Fibroblast of the conjunctiva (primary cell): ENCODE measurements around the gene EXOC3L1.

ENCODE experiments used
- DNase-seq: peaks from one replicate; pipeline ENCODE4 v3.0.0-alpha.2; 2010; ENCODE audit warnings: low read depth

The EXOC3L1 gene

DNA sequence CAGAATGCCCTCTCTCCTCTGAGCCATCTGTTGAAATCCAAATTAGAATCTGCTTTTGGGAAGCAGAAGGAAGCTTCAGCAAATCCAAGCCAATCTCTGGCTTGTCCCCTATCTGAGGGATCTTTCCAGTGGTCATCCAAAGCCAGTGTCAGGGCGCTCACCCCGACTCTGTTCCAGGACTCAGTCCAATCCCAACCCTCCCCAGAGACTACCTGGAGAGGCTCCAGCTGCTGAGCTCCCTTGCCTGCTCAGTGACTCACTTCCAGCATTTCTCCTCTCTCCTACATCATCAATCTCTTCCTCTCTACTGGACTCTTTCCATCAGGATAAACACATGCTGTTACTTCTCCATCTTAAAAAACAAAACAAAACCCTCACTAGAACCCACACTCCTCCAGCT is 8.6 kb downstream of the EXOC3L1 start:
- DNase-seq, result peak; percentile 67

DNA sequence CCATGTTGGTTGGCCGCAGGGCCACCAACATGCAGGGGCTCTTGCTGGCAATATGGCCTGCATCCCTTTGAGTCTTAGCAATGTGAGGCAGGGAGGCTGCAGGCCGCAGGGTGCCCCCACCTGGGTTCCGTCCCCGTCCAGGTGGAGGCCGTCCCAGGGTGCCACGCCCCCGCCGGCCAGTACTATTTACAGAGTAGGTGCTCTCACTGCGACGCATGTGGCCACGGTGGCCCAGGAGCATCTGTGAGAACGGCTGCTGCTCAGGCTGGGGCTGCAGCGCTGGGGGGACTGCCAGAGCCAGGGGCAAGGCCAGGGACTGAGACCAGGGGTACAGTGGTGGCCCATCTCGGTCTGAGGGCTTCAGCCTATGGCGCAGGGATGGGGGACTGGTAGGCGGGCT is 9.8 kb downstream of the EXOC3L1 start:
- DNase-seq, result no peak

DNA sequence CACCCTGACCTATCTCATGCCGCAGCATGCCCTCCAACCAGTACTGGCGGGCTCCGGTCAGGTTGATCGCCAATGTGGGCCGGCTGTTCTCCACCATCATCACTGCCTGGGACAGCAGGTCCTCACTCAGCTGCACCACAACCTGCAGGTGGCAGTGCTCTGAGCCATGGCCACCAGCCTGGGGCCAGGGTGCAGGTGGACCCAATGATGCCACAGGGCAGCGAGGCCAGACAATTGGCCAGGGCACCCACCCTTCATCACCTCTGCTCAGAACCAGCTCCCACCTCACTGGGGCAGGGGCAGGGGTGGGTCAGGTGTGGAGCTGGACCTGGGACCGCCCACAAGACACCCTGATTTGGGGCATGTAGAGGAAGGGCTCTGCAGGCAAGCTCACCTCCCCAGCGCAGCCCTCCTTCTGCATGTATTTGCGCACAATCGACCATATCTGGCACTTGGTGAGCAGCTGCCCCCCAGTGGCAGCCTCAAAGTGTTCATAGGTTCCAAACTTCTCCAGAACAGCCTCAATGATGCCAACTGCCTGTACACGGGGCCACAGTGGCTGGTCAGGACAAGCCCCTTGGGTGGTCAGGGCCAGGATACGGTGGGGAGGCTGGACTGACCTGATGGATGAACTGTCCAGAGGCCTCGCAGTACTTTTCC is 10.4 kb downstream of the EXOC3L1 start:
- DNase-seq, result no peak

DNA sequence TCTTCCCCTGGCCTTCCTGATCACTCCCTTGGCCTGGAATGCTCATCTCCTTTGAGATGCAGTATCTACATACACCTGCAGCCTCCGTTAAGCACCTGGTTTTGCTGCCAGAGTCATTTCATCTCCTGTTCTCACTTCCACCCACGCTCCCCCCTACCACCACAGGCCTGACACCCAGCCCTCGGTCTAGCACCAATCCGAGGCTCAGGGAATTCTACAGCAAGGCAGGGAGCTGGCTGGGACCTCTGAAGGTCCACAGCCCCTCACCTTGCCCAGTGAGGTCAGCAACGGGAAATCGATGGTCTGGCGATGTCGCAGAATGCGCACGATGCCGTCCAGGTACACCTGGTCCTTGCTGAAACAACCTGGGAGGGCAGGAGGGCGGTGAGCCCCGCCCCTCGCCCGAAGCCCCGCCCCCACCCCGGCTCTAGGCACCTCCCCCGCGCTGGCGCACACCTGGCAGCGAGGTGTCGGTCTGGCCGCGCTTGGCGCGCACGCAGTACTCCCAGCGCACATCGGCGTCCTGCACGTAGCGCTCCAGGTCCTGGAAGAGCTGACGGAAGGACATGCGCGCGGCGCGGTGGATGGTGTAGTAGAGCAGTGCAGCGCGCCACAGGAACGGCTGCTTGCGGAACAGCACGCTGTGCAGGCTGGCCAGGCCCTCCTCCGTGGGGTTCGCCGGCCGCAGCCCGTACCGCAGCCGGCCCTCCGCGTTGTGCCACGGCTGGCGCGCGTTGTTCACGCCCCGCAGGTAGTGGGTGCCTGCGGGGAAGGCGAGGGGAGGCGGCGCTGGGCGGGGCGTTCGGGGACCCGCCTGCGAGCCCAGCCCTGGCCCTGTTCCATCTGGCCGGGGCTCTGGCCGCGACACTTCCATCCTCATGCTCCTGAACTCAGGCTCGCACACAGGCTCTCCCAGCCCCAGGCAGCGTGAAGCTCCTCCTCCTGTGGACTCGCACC is 11.9 kb downstream of the EXOC3L1 start:
- no peak for DNase-seq

DNA sequence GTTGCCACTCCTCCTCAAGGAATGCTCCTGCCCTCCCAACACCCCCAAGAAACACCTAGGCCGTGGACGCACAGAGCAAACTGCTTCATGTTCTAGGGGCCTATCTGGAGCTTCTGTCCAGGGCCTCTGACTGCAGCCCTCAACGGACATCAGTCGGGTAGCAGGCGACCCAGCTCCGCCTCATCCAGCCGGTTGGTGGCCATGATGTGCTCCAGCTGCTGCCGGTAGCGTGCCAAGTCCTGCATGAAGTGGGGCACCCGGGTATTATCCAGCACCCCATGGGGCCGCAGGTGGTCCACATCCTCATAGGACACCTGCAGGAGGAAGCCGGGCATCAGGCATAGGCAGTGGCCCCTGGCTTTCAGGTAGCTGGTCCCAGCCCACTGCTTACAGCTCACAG is 13.3 kb downstream of the EXOC3L1 start:
- DNase-seq, result no peak

DNA sequence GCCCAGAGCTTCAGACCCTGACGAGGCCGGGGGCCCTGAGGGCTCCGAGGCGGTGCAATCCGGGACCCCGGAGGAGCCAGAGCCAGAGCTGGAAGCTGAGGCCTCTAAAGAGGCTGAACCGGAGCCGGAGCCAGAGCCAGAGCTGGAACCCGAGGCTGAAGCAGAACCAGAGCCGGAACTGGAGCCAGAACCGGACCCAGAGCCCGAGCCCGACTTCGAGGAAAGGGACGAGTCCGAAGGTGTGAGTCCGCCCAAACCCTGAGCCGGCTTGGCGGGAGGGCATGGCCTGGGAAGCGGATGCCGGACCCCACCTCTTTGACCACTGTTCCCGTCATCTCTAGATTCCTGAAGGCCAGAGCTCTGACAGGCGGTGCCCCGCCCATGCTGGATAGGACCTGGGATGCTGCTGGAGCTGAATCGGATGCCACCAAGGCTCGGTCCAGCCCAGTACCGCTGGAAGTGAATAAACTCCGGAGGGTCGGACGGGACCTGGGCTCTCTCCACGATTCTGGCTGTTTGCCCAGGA is 15.2 kb downstream of the EXOC3L1 start:
- DNase-seq, result no peak

DNA sequence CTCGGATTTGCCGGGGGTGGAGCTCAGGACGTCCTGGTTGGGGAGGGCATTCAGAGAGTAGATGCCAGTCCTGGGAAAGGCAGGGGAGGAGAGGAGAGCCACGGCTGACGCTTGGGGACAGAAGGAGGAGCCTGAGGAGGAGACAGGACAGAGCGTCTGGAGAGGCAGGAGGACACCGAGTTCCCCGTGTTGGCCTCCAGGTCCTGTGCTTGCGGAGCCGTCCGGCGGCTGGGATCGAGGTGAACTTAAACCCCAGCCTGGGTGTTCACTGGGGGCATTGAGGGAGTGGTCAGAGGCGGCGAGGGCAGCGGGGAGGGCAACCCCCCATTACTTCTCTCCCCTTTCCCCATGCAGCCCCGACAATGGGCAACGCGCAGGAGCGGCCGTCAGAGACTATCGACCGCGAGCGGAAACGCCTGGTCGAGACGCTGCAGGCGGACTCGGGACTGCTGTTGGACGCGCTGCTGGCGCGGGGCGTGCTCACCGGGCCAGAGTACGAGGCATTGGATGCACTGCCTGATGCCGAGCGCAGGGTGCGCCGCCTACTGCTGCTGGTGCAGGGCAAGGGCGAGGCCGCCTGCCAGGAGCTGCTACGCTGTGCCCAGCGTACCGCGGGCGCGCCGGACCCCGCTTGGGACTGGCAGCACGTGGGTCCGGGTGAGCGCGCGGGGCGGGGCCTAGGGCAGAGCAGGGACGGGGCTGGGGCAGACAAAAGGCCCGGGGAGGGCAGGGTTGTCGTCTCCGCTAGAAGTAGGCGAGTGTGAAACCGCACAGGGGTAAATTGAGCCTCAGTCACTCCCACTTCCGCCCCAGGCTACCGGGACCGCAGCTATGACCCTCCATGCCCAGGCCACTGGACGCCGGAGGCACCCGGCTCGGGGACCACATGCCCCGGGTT is 15.9 kb downstream of the EXOC3L1 start:
- peak; percentile 74 for DNase-seq

DNA sequence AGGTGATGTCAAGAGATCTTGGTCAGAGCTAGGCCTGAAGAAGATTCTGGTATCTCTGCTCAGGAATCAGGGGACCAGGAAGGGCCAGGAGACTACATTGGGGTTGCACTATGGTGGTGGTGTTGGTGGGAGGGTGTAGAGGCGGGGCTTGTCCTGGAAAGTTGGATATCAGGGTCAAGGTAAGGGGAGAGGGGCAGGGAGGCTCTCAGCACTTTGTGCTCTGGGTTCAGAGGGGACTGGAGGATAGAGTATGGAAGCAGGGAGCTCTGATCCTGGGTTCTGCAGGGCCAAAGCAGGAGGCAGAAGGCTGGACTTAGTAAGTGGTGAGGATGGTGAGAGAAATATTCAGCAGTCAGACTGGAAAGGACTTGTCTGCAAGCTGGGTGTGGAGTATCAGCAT is 16.6 kb downstream of the EXOC3L1 start:
- no peak for DNase-seq

DNA sequence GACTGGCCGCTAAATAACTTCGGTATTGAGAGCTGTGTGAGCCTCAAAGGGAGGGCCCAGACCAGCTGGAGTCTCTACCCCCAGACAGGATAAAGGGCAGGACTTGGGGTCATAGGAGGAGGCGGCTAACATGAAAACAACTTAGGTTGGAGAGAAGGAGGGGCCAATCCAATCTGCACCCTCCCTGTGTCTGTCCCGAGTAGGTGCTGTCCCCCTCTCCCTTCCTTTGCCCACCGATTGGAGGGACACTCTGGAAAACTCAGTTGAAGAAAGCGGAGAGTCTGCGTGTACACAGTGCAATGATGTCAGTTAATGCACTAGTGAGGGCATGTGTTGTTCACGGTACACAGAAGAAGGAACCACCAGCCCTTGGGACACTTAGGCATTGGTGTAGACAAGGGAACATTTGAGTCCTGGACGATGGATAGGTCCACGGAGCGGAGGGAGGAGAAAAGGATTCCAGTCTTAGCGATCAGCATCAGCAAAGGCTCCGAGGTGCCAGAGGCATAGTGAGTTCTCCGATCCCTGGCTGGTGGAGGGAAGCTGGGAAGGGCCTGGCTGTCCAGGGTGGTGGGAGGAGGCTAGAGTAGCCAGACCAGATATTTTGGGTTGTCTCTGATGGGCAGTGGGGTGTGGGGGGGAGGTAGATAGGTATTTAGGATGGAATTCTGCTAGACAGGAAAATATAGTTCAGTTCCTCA is 18.8 kb downstream of the EXOC3L1 start:
- no peak for DNase-seq

DNA sequence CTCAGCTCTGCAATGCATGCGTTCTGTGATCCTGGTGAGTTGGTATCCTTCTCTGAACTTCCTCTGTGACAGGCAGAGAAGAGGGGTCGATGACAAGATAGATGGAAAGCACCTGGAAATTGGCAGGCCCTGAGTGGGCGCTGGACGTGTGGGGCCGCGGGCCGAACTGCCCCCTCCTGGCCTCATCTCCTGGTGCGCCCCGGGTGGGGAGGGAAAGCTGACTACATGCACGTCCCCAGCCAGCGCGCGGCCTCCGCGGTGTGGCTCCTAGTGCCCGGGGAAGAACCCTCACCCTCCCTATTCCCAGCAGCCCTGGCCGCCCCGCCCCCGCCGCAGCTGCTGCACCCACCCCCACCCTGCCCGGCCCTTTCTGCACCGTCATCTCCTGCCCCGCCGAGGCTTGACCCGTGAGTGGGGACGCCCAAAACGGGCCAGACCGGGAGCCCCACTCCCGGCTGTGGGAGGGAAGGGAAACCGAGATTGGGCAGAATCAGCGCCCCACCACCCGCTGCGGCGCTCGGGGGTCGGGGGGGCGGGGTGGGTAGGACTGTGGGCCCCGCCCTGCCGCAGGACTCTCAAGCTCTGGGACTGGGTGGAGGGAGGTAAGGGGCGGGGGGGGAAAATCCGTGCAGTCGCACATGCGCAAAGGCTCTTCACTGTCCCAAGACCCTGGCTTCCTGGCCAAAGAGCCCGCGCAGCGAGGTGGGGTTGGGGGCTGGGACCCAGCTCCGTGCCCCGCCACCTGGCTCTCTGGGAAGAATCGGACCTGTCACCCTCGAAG is 19.6 kb downstream of the EXOC3L1 start, which contains the start of gene NOL3:
Gene NOL3 (plus strand): TSS at position 371 of the 781 bp plus-strand sequence.
- peak; percentile 60 for DNase-seq

DNA sequence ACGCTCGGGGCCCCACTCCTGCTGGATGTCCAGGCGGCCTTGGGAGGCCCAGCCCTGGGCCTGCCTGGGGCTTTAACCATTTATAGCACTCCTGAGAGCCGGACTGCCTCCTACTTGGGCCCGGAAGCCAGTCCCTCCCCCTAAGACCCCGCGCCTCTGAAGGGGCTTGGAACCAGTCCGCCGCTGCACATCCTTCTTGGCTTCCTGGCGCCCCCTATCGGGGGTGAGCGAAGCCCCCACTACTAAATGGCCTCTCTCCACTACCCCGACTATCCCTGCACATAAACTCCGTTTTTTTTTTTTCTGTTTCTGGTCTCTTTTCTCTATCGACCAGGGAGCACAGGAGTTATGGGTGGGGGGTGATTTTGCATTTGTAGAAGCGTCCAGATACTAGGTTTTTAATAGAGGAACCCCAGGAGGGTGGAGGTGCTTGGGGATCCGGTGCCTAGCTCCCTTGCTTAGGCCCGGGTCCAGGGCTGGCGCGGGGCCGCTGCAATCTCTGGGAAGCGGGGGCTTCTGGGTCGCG is 20.2 kb downstream of the EXOC3L1 start:
- no peak for DNase-seq

DNA sequence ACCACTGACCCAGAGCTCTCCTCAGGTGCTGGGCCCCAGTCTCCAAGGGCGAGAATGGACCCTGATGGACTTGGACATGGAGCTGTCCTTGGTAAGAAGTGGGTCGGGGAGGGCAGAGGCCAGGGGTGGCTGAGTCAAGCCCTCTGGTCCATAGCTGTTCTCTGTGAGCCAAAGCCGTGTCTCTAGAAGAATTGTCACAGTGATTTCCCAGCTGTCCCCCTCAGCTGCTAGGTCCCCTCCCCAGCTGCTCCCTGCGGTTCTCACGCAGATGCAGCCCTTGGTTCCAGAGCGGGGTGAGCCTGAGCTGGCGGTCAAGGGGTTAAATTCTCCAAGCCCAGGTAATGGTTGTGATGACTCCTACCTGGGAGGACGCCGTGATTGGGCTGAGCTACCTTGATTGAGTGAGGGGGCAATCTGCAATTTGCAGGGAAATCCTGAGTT is 20.9 kb downstream of the EXOC3L1 start:
- no peak for DNase-seq

DNA sequence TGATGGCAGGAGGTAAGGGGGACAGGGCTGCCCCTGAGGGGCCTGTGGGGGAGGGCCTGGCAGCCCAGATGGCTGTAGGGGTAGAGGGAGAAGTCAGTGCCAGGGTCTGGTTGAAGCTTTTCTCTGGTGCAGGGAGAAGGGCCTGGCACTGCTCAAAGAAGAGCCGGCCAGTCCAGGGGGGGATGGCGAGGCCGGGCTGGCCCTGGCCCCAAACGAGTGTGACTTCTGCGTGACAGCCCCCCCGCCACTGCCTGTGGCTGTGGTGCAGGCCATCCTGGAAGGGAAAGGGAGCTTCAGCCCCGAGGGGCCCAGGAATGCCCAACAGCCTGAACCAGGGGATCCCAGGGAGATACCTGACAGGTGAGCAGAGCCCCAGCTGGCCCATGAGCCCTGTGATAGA is 22.3 kb downstream of the EXOC3L1 start:
- DNase-seq, result no peak

DNA sequence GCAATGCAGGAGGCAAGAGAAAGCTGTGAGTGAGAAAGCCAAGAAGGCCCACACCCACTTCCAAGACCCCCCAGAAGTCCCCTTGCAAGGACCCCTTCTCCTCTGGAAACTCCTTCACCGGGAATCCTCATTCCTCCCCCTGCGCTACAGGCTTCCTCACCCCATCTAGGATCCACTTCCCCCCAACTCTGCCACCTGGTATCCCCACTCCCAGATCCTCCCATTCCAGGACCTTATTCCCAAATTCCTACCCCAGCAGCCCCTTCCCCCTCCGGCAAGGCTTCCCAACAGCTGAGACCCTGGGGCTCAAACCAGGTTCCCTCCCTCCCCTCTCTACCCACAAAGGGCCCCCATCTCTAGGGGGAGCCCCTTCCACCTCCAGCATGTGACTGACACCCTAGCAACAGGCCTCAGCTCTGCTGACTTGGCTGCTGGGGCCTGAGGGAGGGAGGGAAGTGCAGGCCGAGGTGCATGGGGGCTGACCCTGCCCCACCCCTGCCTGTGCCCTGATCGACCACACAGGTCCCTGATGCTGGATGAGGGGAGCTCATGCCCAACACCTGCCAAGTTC is 23.3 kb downstream of the EXOC3L1 start:
- DNase-seq, result no peak

DNA sequence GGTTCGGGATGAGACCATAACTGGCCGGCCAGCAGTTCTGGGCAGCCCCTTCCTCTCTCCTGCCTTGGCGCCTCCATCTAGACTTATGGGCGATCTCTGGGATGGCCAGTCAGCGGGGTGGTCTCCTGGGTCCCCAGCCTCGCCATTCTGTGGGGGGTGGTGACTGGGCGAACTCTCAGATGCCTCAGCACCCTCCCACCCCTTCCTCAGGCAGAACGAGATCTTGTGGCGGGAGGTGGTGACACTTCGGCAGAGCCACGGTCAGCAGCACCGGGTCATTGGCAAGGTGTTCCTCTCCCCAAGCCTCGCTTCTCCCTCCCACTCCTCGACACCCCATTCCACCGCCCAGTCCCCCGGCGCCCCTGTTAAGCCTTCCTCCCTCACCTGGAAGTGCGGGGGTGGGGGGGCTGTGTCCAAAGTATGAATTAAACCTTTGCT is 23.8 kb downstream of the EXOC3L1 start:
- no peak for DNase-seq

DNA sequence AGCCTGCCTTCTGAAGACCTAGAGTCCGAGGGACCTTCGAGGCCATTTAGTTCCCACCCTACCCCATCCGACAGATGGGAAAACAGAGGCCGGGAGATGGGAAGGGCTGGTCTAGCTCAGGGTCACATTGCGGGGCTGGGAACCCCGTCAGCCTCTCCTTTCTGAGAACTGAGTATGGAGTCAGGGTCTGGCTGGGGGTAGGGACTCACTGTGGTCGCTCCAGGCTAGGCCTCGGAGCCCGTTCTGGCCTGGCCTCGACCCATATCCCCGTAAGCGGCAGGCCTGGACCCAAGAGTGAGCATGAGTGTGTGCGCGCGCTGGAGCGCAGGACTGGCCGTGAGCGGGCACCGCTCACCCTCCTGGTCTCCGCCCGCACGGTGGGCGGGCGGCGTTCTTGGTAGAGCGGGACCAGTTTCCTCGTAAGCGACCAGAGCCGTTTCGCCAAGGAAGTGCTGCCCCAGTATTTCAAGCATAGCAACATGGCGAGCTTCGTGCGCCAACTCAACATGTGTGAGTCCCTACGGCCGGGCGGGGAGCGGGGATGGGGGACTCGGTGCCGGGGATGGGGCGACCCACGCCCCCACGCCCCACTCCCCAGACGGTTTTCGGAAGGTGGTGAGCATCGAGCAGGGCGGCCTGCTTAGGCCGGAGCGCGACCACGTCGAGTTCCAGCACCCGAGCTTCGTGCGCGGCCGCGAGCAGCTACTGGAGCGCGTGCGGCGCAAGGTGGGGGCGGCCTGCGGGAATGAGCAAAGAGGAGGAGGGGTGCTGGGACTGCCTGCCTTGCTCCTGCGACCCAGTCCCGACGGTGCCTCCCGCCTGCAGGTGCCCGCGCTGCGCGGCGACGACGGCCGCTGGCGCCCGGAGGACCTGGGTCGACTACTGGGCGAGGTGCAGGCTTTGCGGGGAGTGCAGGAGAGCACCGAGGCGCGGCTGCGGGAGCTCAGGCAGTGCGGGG is 24.5 kb downstream of the EXOC3L1 start:
- DNase-seq, result no peak

DNA sequence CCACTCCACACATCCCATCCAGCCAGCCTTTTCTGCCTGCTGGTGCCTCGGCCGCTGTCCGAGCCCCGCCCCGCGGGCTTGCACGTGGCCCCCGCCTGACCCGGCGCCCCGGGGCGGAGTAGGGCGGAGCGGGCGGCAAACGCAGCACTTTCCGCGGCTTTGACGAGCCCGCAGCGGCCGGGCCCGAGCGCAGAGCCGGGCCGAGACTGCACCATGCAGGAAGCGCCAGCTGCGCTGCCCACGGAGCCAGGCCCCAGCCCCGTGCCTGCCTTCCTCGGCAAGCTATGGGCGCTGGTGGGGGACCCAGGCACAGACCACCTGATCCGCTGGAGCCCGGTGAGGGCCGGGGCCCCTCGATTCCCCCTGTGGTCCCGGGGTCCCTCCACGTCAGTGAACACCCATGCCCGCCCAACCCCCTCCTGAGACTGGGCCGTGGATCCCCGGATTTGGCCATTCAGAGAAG is 25.3 kb downstream of the EXOC3L1 start, which contains the start of gene HSF4:
Gene HSF4 (plus strand): TSS at position 147 of the 463 bp plus-strand sequence. CDS start 67 bp downstream, at position 214.
- DNase-seq, result no peak

DNA sequence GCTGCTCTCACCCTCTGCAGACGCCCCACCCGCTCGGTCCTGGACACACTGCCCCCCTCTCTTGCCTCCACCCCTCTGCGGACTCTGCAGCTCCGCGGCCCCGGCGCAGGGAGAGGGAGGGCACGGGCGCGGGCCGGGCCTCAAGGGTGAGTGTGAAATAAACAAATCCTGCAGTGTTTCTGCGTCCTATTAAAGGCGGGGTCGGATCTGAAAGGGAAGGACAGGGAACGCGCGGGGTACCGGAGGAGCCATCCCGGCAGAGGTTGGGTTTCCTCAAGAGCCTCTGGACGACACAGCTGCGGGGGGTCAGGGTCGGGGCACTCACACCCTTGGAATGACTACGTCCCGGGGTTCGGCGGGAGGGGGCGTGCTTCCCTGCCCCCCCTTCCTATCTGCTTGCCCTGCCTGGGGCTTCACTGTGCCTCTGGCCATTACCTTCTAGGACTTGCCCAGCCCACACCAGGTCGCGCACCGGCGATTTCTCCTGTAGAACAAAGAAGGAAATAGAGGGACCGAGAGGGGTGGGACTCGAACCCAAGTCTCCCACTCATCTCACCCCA is 25.9 kb downstream of the EXOC3L1 start:
- DNase-seq, result no peak
